HepG2 (cell line): Measurements from ENCODE around the gene TXNDC11. TPM values are rescaled to one million over a fixed set of nuclear protein-coding genes. Genes with fewer than 3 reads are reported as not detected.
A peak's percentile ranks its signal among the peaks of the same experiment; 100 is the strongest.

Experiments
- HMG20A ChIP-seq: IDR thresholded peaks from 2 replicates; pipeline ENCODE4 v1.6.1; 2016; ENCODE audit warnings: borderline replicate concordance
- KDM1A ChIP-seq: IDR thresholded peaks from 2 replicates; pipeline ENCODE4 v1.6.1; 2016; ENCODE audit warnings: missing compliant biosample characterization
- THAP9 ChIP-seq: sonication (generic); formaldehyde crosslinking; IDR thresholded peaks from 2 replicates; pipeline ENCODE4; 2020; ENCODE audit warnings: missing genetic modification reagents, mild to moderate bottlenecking, borderline replicate concordance
- U2AF1 ChIP-seq: fragments of 200-400 bp; formaldehyde crosslinking; optimal IDR thresholded peaks from 2 replicates; pipeline ENCODE3; 2017; ENCODE audit warnings: mild to moderate bottlenecking, low read depth, low read length
- ZMYM3 ChIP-seq: sonication (generic); formaldehyde crosslinking; IDR thresholded peaks from 2 replicates; pipeline ENCODE4 v1.5.1; 2020; ENCODE audit warnings: mild to moderate bottlenecking, missing genetic modification reagents
- ZNF317 ChIP-seq: sonication (generic); formaldehyde crosslinking; IDR thresholded peaks from 2 replicates; pipeline ENCODE4 v1.5.0; 2020; ENCODE audit warnings: mild to moderate bottlenecking, missing genetic modification reagents
- ZNF441 ChIP-seq: sonication (generic); formaldehyde crosslinking; IDR thresholded peaks from 2 replicates; pipeline ENCODE4 v1.7.0; 2021; ENCODE audit warnings: missing genetic modification reagents, borderline replicate concordance
- ZNF576 ChIP-seq: sonication (generic); formaldehyde crosslinking; IDR thresholded peaks from 2 replicates; pipeline ENCODE4 v1.4.0; 2020; ENCODE audit warnings: mild to moderate bottlenecking, missing genetic modification reagents
- ZNF605 ChIP-seq: sonication (generic); formaldehyde crosslinking; IDR thresholded peaks from 2 replicates; pipeline ENCODE4 v1.8.0; 2022; ENCODE audit warnings: mild to moderate bottlenecking, missing genetic modification reagents
- polyA plus RNA-seq, 8 experiments: library from polyadenylated mRNA; depleted of rRNA in 3 of 8; stranded (reverse) in 7 of 8; unstranded in 1 of 8; fragments of >200 nt; fragmentation: Illumina TruSeq in 4 of 8; extraction: Trizol in 4 of 8; gene quantifications; 2 replicates each; pipeline versions ENCODE4 v1.2.1 to v1.2.3, GENCODE V29; 2011 to 2016; ENCODE audit warnings: low read depth in 4 of 8, missing spikeins in 1 of 8, mixed read lengths in 1 of 8; ENCODE audit not compliant: insufficient read depth in 1 of 8
- total RNA-seq, 5 experiments: library from RNA; depleted of rRNA; stranded (reverse); fragments of >200 nt; fragmentation: Illumina TruSeq; extraction: Trizol; gene quantifications; 2 replicates each; pipeline ENCODE4 v1.2.3, GENCODE V29; 2016; ENCODE audit warnings: low read depth in 1 of 5

TXNDC11 gene
- total and polyA plus RNA-seq, 2 of the 13 experiments (the other 11 are each of a cell fraction or from before 2014, with no cell fraction given) = 74.9 to 123 TPM

- TF ChIP-seq U2AF1 (peak; percentile 82), HMG20A (CRISPR knock-in tag) (no peak), ZMYM3 (CRISPR knock-in tag) (peak; percentile 66), ZNF441 (CRISPR knock-in tag) (no peak), ZNF605 (CRISPR knock-in tag) (0 out of 2 replicates have a peak, but pooled peaks have one; percentile 23), ZNF317 (CRISPR knock-in tag) (peak; percentile 29; the same call in 1 of the 2 replicates), KDM1A (CRISPR knock-in tag) (peak; percentile 30; the same call in 1 of the 2 replicates), ZNF576 (CRISPR knock-in tag) (0 out of 2 replicates have a peak, but pooled peaks have one; percentile 47), THAP9 (CRISPR knock-in tag) (peak; percentile 31; the same call in 1 of the 2 replicates)
Observed at GRCh38 chr16:11667221-11667823, 75.3 kb downstream of the TXNDC11 start (continued).
